SHP77 (cell line): ENCODE results near the gene LRRC74A.

Source experiments
- DNase-seq, 2 experiments: peaks; one replicate each; lab custom pipeline; 2025; lab: John Stamatoyannopoulos, UW

Gene LRRC74A

DNA sequence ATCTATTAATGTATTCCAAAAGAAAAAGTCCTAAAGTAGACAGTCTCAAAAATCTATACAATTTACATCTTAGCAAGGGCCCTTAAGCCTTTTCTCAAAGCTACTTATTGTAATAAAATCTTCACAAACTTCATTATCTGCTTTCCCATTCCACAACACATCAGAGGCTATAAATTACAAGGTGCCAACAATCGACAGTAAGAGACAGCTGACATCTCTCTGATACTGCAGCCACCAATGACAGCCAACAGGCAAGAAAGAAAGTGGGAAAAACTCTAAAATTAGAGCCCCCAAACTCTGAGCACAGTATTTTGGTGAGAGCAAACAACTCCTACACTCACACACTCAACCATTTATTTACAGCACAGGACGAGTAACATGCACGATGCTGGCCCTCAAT, 15.7 kb upstream of the LRRC74A start:
- DNase-seq, result no peak

DNA sequence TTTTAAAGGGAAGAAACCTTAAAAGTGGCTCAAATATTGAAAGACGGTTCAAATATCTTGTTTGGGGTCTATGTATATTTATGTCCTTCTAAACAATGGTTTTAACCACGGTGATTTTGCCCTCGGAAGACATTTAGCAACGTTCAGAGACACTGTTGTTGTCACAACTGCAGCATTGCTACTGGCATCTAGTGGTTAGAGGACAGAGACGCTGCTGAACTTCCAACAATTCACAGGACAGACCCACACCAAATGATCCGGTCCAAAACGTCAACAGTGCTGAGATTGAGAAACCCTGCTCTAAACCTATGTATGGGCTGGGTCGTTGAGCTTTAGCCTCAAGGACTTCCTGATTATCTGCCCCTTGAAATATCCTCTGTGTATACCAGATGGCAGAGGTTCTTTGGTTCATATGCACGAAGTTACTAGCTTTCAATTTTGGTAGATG, 15.2 kb upstream of the LRRC74A start:
- no peak for DNase-seq

- DNase-seq, result no peak
Measured at GRCh38 chr14:76811561-76811960, 14.6 kb upstream of the LRRC74A start.

DNA sequence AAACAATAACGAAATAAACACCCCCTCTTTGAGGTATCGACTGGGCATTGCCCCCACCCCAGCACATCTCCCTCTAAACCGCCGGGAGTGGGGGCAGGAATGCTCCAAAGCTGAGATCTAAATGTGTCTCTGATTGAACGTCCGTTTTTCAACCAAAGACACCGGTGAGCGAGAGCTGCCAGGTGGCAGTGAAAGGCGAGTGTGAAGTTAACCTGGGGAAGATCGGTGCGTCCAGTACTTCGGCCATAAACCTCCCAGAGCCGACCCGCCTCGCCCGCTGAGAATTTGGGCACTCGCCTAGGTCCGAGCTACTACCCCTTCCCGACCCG, 14.2 kb upstream of the LRRC74A start:
- peak in 1 of 2 experiments; percentile 24 for DNase-seq

DNA sequence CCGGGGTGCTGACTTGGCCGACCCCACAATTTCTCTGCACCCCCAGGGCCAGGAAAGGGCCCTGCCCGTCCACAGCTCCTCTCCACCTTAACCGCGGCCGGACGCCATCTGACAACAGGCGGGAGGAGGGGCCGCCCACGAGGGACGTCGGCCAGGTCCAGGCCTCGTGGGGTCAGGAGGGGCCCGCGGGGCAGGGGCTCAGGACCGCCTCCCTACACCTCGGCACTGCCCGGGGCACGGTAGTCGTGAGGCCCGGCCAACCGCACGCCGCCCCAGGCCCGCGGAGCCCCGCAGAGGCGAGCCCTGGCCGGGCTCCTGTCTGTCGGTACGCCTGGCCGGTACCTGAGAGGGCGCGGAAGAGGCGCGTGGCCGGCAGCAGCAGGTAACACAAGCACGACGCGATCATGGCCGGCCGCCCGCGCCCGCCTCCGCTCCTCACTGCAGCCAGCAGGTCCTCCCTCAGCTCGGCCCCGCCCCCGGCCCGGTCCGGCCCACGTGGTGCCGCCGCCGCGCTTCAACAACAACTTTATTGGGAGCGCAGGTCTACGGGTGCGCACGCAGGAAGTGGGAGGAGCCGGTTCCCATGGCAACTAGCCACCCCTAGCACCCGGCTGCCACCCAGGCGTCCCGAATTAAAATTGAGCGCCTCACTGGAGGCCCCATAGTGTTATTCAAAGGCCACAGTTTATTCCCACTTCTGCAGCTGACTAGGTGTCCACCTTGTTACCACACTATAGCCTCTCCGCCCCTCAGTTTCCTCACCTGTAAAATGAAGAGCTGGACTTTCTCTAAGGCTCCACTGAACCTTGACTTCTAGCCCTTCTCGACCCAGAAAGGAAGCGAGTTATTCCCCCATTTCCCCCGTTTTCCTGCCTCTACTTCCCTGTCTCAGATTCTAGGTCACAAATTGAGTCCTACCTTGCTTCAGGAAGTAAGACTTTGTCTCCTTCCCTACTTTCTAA, 13.5 kb upstream of the LRRC74A start, which contains the start of gene ANGEL1:
TSS of gene ANGEL1 (minus strand) at position 461 of the 962 bp plus-strand sequence. CDS start at position 406, 55 bp downstream.
- DNase-seq, result peak; percentile 87 to 88

- no peak for DNase-seq
Measured at GRCh38 chr14:76814726-76815645, 11.2 kb upstream of the LRRC74A start.

GRCh38 chr14:76820700-76821099, 5.5 kb upstream of the LRRC74A start:
- no peak for DNase-seq

DNA sequence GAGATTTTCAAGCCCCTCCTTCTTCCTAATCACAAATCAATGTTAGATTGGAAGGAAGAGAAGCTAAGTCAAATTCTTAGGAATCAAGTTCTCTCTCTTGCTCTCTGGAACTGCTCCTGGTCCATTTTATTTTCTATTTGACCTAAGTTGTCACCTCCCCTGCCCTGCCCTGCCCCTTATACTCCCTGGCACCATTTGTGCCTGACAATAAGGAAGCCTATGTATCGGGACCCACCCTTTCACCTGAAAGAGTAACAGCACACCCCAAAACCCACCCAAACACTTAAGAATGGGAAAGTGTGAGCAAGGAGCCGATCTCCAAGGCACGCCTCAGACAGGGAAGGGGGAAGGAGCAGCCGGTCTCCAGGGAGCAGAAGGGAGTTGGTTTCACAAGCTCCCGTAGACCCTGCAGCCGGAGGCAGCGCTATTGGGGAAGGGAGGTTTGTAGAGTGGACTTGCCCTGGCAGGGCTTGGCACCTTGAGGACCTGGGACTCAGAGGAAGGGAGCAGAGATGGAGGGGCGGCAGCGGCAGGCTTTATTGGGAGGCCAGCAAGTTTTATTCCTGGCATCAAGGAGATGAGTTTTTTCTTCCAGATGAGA, 1.6 kb downstream of the LRRC74A start:
- peak in 1 of 2 experiments; percentile 23 for DNase-seq

GRCh38 chr14:76828339-76829012, 2.3 kb downstream of the LRRC74A start:
- peak; percentile 33 to 55 for DNase-seq

- no peak for DNase-seq
Measured at GRCh38 chr14:76829013-76829365, 2.8 kb downstream of the LRRC74A start.

- no peak for DNase-seq
Measured at GRCh38 chr14:76829650-76830421, 3.6 kb downstream of the LRRC74A start.

GRCh38 chr14:76830556-76830955, 4.3 kb downstream of the LRRC74A start:
- DNase-seq, result no peak

- DNase-seq, result no peak
Measured at GRCh38 chr14:76832503-76832988, 6.3 kb downstream of the LRRC74A start.

- no peak for DNase-seq
Measured at GRCh38 chr14:76833011-76833410, 6.8 kb downstream of the LRRC74A start.

GRCh38 chr14:76834241-76834661, 8.0 kb downstream of the LRRC74A start:
- no peak for DNase-seq

- DNase-seq, result no peak
Measured at GRCh38 chr14:76836029-76836630, 9.9 kb downstream of the LRRC74A start.

DNA sequence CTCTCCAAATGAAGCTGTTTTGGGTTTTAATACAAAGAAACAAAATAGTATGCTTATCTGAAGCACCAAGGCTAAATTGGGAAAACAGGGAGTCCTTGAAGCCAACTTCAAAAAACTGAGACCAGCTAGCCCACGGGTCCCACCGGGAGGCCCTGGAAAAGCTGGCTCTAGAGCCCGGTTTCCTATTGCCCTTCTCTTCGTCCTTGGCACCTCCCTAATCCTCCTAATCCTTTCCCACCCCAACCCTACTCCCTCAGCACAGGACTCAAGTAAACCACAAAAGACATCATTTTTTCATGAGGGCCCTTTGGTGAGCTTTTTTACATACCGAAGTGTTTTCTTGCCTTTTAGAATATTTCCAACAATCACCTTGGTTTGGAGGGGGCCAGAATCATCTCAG, 11.3 kb downstream of the LRRC74A start:
- no peak for DNase-seq

DNA sequence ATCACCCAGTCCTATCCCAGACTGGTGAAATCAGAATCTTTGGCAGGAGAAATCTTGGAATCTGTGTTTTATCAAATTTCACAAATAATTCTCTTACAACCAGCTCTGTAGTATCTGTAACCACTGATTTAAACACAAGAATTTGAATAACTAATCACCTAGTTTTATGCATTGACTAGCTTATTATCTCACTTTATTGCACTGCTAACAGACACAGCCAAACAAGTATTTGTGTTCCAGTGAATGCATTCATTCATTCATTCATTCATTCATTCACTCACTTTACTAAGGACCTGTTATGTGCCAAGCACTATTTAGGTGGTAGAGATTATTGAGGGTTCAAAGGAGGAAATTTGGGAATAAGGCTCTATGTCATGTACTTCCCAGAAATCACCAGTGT, 16.2 kb downstream of the LRRC74A start:
- DNase-seq, result no peak

DNA sequence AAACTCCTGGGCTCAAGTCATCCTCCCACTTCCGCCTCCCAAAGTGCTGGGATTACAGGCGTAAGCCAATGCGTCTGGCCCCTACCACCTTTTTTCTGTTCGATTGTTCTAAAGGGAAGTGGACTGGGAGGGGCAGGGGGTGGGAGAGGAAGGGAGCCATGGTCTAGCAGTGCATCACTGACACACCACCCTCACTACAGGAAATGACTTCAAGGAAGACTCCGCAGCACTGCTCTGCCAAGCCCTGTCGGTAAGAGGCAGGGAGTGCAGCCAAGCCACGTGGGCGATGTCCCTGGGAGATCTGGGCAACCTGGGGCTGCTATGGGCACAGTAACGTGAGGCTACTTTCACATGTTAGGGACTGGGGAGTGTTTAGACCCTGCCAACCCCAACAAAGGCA, 18.0 kb downstream of the LRRC74A start:
- peak; percentile 42 to 75 for DNase-seq

DNA sequence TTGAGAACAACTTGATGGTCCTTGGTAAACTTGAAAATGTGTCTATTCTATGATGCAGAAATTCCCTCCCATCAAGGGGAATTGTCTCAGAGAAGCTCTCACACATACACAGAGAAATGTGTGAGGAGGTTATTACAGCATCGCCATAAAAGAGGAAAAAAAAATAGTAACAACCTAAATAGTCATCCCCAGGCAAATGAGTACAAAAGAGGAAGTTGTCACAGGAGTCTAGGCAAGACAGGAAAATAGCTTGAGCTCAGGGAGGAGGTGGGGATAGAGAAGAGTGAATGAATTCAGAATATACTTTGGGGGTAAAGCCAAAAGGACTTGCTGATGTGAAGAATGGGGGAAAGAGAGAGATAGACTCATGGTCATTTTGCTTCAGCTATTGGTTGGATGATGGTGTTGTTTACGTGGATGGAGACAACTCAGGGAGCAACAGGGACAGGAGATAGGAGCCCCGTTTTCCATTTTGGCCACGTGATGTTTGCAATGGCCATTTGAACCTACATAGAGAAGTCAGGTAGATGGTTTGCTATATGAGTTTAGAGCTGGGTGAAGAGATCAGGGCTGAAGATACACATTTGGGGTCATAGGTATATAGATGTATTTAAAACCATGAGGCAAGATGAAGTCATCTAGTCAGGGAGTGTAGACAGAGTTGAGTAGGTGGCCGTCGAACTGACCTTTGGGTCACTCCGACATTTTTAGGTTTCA, 20.3 kb downstream of the LRRC74A start:
- DNase-seq, result no peak
